Measurements from ENCODE around the gene HSD17B2. TPM values are rescaled to one million over a fixed set of nuclear protein-coding genes. Genes with fewer than 3 reads are reported as not detected.

Gene HSD17B2
- total RNA-seq, 1 experiment from 2014 or later = 0.55 TPM

- TF ChIP-seq STAT6 (CRISPR knock-in tag; conservative IDR thresholded peaks at IDR 0.05; ENCODE audit: low read depth) (no peak), IRF2 (CRISPR knock-in tag; IDR thresholded peaks at IDR 0.05; ENCODE audit: borderline replicate concordance, low read depth) (no peak), GTF2I (CRISPR knock-in tag; conservative IDR thresholded peaks at IDR 0.05) (no peak), NR3C1 (CRISPR knock-in tag; conservative IDR thresholded peaks at IDR 0.05; ENCODE audit: low read depth) (no peak), RELA (CRISPR knock-in tag; IDR thresholded peaks at IDR 0.05; ENCODE audit: borderline replicate concordance) (no peak)
- TF ChIP-seq, protein P1, sequence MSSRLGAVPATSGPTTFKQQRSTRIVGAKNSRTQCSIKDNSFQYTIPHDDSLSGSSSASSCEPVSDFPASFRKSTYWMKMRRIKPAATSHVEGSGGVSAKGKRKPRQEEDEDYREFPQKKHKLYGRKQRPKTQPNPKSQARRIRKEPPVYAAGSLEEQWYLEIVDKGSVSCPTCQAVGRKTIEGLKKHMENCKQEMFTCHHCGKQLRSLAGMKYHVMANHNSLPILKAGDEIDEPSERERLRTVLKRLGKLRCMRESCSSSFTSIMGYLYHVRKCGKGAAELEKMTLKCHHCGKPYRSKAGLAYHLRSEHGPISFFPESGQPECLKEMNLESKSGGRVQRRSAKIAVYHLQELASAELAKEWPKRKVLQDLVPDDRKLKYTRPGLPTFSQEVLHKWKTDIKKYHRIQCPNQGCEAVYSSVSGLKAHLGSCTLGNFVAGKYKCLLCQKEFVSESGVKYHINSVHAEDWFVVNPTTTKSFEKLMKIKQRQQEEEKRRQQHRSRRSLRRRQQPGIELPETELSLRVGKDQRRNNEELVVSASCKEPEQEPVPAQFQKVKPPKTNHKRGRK (CRISPR knock-in tag; IDR thresholded peaks at IDR 0.05; ENCODE audit: borderline replicate concordance) = no peak
- TF ChIP-seq, protein P2, sequence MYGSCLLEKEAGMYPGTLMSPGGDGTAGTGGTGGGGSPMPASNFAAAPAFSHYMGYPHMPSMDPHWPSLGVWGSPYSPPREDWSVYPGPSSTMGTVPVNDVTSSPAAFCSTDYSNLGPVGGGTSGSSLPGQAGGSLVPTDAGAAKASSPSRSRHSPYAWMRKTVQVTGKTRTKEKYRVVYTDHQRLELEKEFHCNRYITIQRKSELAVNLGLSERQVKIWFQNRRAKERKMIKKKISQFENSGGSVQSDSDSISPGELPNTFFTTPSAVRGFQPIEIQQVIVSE (CRISPR knock-in tag; IDR thresholded peaks at IDR 0.05; ENCODE audit: borderline replicate concordance) = no peak
Measured at GRCh38 chr16:82033683-82034300, 1.3 kb upstream of the HSD17B2 start (continued).

DNA sequence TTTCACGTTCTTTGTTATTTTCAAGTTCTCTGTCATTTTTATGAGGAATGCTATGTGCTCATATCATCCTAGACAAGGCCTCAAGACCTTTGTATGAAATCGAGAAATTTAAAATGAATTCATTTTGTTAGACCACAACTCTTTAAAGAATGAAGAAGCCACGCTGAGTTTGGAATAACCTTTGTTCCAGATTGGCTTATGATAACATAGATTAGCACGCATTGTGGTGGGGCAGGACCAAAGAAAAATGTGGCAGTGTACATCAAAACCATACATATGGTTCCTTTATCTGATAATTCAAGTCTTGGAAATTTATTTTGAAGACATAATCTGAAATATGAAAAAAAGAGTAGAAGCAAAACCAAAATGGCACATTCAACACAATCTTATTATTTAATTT, 2.2 kb downstream of the HSD17B2 start:
- no peak for ATAC-seq

DNA sequence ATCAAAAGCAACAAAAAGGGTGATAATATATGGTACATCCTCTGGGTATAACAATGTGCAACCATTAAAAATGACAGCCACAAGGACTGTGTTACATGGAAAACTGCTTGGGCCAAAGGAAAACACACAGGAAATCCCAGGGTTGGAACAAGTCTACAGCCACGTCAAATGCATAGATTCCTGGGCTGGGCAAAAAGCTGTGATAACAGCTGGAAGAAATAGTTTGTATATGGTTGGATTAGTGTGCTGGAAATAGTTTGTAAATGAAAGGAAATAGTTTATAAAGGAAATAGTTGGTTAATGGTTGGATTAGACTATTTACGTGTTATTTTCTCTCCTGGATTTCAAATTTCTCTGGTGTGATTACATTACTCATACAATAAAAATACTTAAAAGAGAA, 2.6 kb downstream of the HSD17B2 start:
- H3K4me1 Mint-ChIP-seq = peaks cover 5% of the 10 kb centered on the region
- H3K9me3 Mint-ChIP-seq = no peaks in the 10 kb centered on the region
- ATAC-seq = no peak
- no peak overlapping the region for H3K4me3 Mint-ChIP-seq
- no peak for DNase-seq (ENCODE audit: low spot score)
- H3K36me3 Mint-ChIP-seq = no peaks in the 10 kb centered on the region
- POLR2A ChIA-PET = no interaction called here
- no peak for TF ChIP-seq ZNF138 (CRISPR knock-in tag; conservative IDR thresholded peaks at IDR 0.05)
- no peaks in the 10 kb centered on the region for H3K27me3 Mint-ChIP-seq (ENCODE audit: low read depth)
- no peak overlapping the region for H3K27ac Mint-ChIP-seq
- CTCF ChIA-PET = no interaction called here

More for the DNA sequence above, 2.2 kb downstream of the HSD17B2 start:
- Mint-ChIP-seq H3K36me3 (no peaks in the 10 kb centered on the region), H3K9me3 (no peaks in the 10 kb centered on the region), H3K27ac (no peak overlapping the region), H3K4me3 (no peak overlapping the region), H3K4me1 (peaks cover 5% of the 10 kb centered on the region), H3K27me3 (ENCODE audit: low read depth) (no peaks in the 10 kb centered on the region)
- TF ChIP-seq SP1 (CRISPR knock-in tag; conservative IDR thresholded peaks at IDR 0.05) (no peak), E2F1 (CRISPR knock-in tag; IDR thresholded peaks at IDR 0.05) (no peak)
- TF ChIP-seq, protein P3, sequence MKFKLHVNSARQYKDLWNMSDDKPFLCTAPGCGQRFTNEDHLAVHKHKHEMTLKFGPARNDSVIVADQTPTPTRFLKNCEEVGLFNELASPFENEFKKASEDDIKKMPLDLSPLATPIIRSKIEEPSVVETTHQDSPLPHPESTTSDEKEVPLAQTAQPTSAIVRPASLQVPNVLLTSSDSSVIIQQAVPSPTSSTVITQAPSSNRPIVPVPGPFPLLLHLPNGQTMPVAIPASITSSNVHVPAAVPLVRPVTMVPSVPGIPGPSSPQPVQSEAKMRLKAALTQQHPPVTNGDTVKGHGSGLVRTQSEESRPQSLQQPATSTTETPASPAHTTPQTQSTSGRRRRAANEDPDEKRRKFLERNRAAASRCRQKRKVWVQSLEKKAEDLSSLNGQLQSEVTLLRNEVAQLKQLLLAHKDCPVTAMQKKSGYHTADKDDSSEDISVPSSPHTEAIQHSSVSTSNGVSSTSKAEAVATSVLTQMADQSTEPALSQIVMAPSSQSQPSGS (CRISPR knock-in tag; IDR thresholded peaks at IDR 0.05; ENCODE audit: borderline replicate concordance, low read depth) = no peak
- CTCF ChIA-PET = no interaction called here
- POLR2A ChIA-PET = no interaction called here
- no peak for DNase-seq (ENCODE audit: low spot score)

- ATAC-seq (no peak), DNase-seq (ENCODE audit: low spot score) (no peak)
- ChIA-PET CTCF (interaction anchor here (1.2 to 1.8 kb wide), 2 partner anchors 9 to 190 kb away, joined by 3 to 6 read pairs; no protein-coding TSS in a partner anchor), POLR2A (no interaction called here)
- Mint-ChIP-seq H3K27ac (no peak overlapping the region), H3K27me3 (ENCODE audit: low read depth) (no peaks in the 10 kb centered on the region), H3K4me3 (no peak overlapping the region), H3K36me3 (no peaks in the 10 kb centered on the region), H3K4me1 (peaks cover 5% of the 10 kb centered on the region), H3K9me3 (no peaks in the 10 kb centered on the region)
- no peak for TF ChIP-seq AR (CRISPR knock-in tag; IDR thresholded peaks at IDR 0.05)
- no peak for TF ChIP-seq HMGA2 (CRISPR knock-in tag; IDR thresholded peaks at IDR 0.05)
- TF ChIP-seq, protein P4, sequence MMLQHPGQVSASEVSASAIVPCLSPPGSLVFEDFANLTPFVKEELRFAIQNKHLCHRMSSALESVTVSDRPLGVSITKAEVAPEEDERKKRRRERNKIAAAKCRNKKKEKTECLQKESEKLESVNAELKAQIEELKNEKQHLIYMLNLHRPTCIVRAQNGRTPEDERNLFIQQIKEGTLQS (CRISPR knock-in tag; conservative IDR thresholded peaks at IDR 0.05) = no peak
- TF ChIP-seq ZNF232 (CRISPR knock-in tag; IDR thresholded peaks at IDR 0.05) = no peak
- TF ChIP-seq, protein P5, sequence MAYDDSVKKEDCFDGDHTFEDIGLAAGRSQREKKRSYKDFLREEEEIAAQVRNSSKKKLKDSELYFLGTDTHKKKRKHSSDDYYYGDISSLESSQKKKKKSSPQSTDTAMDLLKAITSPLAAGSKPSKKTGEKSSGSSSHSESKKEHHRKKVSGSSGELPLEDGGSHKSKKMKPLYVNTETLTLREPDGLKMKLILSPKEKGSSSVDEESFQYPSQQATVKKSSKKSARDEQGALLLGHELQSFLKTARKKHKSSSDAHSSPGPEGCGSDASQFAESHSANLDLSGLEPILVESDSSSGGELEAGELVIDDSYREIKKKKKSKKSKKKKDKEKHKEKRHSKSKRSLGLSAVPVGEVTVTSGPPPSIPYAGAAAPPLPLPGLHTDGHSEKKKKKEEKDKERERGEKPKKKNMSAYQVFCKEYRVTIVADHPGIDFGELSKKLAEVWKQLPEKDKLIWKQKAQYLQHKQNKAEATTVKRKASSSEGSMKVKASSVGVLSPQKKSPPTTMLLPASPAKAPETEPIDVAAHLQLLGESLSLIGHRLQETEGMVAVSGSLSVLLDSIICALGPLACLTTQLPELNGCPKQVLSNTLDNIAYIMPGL (CRISPR knock-in tag; IDR thresholded peaks at IDR 0.05) = no peak
- TF ChIP-seq RELA (CRISPR knock-in tag; IDR thresholded peaks at IDR 0.05; ENCODE audit: borderline replicate concordance) = no peak
Measured at GRCh38 chr16:82040296-82040695, 5.2 kb downstream of the HSD17B2 start.

All from WTC11 (cell line).